CD4-positive, CD25-positive, alpha-beta regulatory T cell (primary cell): ENCODE measurements around the gene KRT15. TPM values are rescaled to one million over a fixed set of nuclear protein-coding genes. Genes with fewer than 3 reads are reported as not detected.

Experiments
- ATAC-seq, 2 donors: fragments of 150-1000 bp; cut with Tn5 transposase; one replicate each; pipeline ENCODE4 v1.10.0; 2021; ENCODE audit warnings: low read depth in 2 of 2, moderate number of reproducible peaks in 2 of 2, moderate library complexity in 1 of 2
- DNase-seq, 3 donors: peaks; one replicate each; pipeline versions ENCODE4 v3.0.0 to v3.0.0-alpha.2; 2012 to 2022; ENCODE audit warnings: mixed read lengths in 1 of 3
- H3K27ac ChIP-seq: one replicate; pipeline ENCODE4 v1.7.0; 2013; ENCODE audit warnings: mild to moderate bottlenecking, low read length; ENCODE audit not compliant: insufficient read depth, poor library complexity, severe bottlenecking
- H3K27me3 ChIP-seq: one replicate; pipeline ENCODE4 v1.7.0; 2013; ENCODE audit warnings: low read length; ENCODE audit not compliant: control insufficient read depth, insufficient read depth
- H3K36me3 ChIP-seq: one replicate; pipeline ENCODE4 v1.7.0; 2013; ENCODE audit warnings: mild to moderate bottlenecking, low read length, moderate library complexity; ENCODE audit not compliant: control insufficient read depth, insufficient read depth
- H3K4me1 ChIP-seq: 2 replicates; pipeline ENCODE4 v1.7.0; 2013; ENCODE audit warnings: mild to moderate bottlenecking, low read length; ENCODE audit not compliant: insufficient read depth, control insufficient read depth, poor library complexity, severe bottlenecking
- H3K4me3 ChIP-seq: one replicate; pipeline ENCODE4 v1.7.0; 2013; ENCODE audit warnings: low read depth, mild to moderate bottlenecking, low read length, moderate library complexity
- H3K9me3 ChIP-seq, 2 experiments: 1 replicate in 1 of 2; 2 replicates in 1 of 2; pipeline ENCODE4 v1.7.0; 2013; ENCODE audit warnings: low read length in 2 of 2, mild to moderate bottlenecking in 1 of 2, moderate library complexity in 1 of 2; ENCODE audit not compliant: control insufficient read depth in 2 of 2
- H3K27ac Mint-ChIP-seq, 3 donors: one replicate each; pipeline ENCODE4 v1.8.0; 2020 to 2022; ENCODE audit warnings: mild to moderate bottlenecking in 3 of 3, mixed read lengths in 3 of 3, moderate library complexity in 2 of 3
- H3K27me3 Mint-ChIP-seq: one replicate; pipeline ENCODE4 v1.8.0; 2022; ENCODE audit warnings: mild to moderate bottlenecking, mixed read lengths
- H3K36me3 Mint-ChIP-seq: one replicate; pipeline ENCODE4 v1.8.0; 2020; ENCODE audit warnings: mixed read lengths
- H3K4me1 Mint-ChIP-seq, 4 donors: one replicate each; pipeline ENCODE4 v1.8.0; 2020 to 2022; ENCODE audit warnings: mixed read lengths in 4 of 4, mild to moderate bottlenecking in 1 of 4
- H3K4me3 Mint-ChIP-seq, 4 donors: one replicate each; pipeline ENCODE4 v1.8.0; 2020 to 2022; ENCODE audit warnings: mild to moderate bottlenecking in 4 of 4, mixed read lengths in 4 of 4, moderate library complexity in 3 of 4
- H3K9me3 Mint-ChIP-seq, 7 donors: one replicate each; pipeline ENCODE4 v1.8.0; 2020 to 2022; ENCODE audit warnings: mixed read lengths in 7 of 7, mild to moderate bottlenecking in 3 of 7, moderate library complexity in 2 of 7
- polyA plus RNA-seq, 4 donors: library from polyadenylated mRNA; unstranded; fragments of 300-500 nt; fragmentation: Illumina TruSeq; gene quantifications; one replicate each; pipeline ENCODE4 v1.2.3, GENCODE V29; 2021
- total RNA-seq: library from RNA; stranded (reverse); gene quantifications from one replicate; pipeline ENCODE4 v1.2.3, GENCODE V29; 2022

The KRT15 gene
- total RNA-seq (not detected), polyA plus RNA-seq (not detected)

GRCh38 chr17:41518789-41519449 lies at the start of gene KRT15:
TSS of gene KRT15 (minus strand) at chr17:41518890. CDS start at chr17:41518827, 63 bp downstream.
- no peak within 1 kb of the TSS for H3K27ac Mint-ChIP-seq

GRCh38 chr17:41567317-41567716 lies 48.6 kb upstream of the KRT15 start:
- H3K4me3 ChIP-seq = no peak overlapping the region
- H3K9me3 Mint-ChIP-seq = peaks cover 0 to 17% (median 6%) of the 10 kb centered on the region in 7 donors
- peaks cover 0 to 7% of the 10 kb centered on the region in 2 experiments for H3K9me3 ChIP-seq
- DNase-seq = peak in 2 of 3 donors; percentile 2 to 16
- no peaks in the 10 kb centered on the region for H3K36me3 ChIP-seq
- peak overlapping the region in 1 of 4 donors; percentile 62 for H3K4me3 Mint-ChIP-seq
- H3K4me1 ChIP-seq = no peaks in the 10 kb centered on the region
- H3K36me3 Mint-ChIP-seq = no peaks in the 10 kb centered on the region
- peaks cover 4% of the 10 kb centered on the region for H3K27me3 ChIP-seq
- peak overlapping the region; percentile 32 to 83 (median 82) for H3K27ac Mint-ChIP-seq
- H3K4me1 Mint-ChIP-seq = peaks cover 0 to 14% (median 0%) of the 10 kb centered on the region in 4 donors
- peaks cover 7% of the 10 kb centered on the region for H3K27me3 Mint-ChIP-seq
- peak overlapping the region; percentile 36 for H3K27ac ChIP-seq
- ATAC-seq = peak in 1 of 2 donors; percentile 31

More at GRCh38 chr17:41518789-41519449, at the start of gene KRT15:
- Histone ChIP-seq H3K9me3 (no peaks in the 10 kb centered on the region), H3K27me3 (no peaks in the 10 kb centered on the region), H3K4me1 (no peaks in the 10 kb centered on the region), H3K4me3 (no peak within 1 kb of the TSS), H3K27ac (no peak within 1 kb of the TSS), H3K36me3 (no peaks in the 10 kb centered on the region)
- no peaks in the 10 kb centered on the region for H3K9me3 Mint-ChIP-seq
- H3K4me1 Mint-ChIP-seq = no peaks in the 10 kb centered on the region
- DNase-seq = no peak
- H3K27me3 Mint-ChIP-seq = peaks cover 21% of the 10 kb centered on the region
- no peak within 1 kb of the TSS for H3K4me3 Mint-ChIP-seq
- ATAC-seq = no peak
- H3K36me3 Mint-ChIP-seq = no peaks in the 10 kb centered on the region

DNA sequence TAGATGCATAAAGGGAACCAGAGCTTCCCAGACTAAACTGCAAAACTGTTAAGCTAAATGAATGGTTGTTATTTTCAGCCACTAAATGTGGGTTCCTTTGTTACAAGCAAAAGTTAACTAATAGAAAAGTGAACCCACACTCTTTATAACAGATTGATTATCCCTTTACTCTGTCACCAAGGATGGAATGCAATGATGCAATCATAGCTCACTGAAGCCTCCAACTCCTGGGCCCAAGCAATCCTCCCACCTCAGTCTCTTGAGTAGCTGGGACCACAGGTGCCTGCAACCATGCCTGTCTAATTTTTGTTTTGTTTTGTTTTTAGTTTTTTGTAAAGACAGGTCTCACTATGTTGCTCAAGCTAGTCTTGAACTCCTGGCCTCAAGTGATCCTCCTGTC lies 46.6 kb upstream of the KRT15 start:
- no peak for DNase-seq
- H3K36me3 Mint-ChIP-seq = no peaks in the 10 kb centered on the region
- peaks cover 16% of the 10 kb centered on the region for H3K27me3 Mint-ChIP-seq
- no peak overlapping the region for H3K4me3 Mint-ChIP-seq
- H3K36me3 ChIP-seq = no peaks in the 10 kb centered on the region
- H3K4me1 Mint-ChIP-seq = peaks cover 0 to 14% (median 0%) of the 10 kb centered on the region in 4 donors
- ATAC-seq = no peak
- peaks cover 8% of the 10 kb centered on the region for H3K27me3 ChIP-seq
- H3K27ac ChIP-seq = no peak overlapping the region
- peaks cover 0 to 17% (median 6%) of the 10 kb centered on the region in 7 donors for H3K9me3 Mint-ChIP-seq
- no peak overlapping the region for H3K27ac Mint-ChIP-seq
- peaks cover 0 to 7% of the 10 kb centered on the region in 2 experiments for H3K9me3 ChIP-seq
- H3K4me3 ChIP-seq = no peak overlapping the region
- no peaks in the 10 kb centered on the region for H3K4me1 ChIP-seq

- Mint-ChIP-seq H3K9me3 (peaks cover 0 to 17% (median 6%) of the 10 kb centered on the region in 7 donors), H3K4me3 (no peak overlapping the region), H3K4me1 (peaks cover 0 to 13% (median 0%) of the 10 kb centered on the region in 4 donors), H3K36me3 (no peaks in the 10 kb centered on the region), H3K27ac (no peak overlapping the region), H3K27me3 (peaks cover 20% of the 10 kb centered on the region)
- Histone ChIP-seq H3K36me3 (no peaks in the 10 kb centered on the region), H3K4me1 (no peaks in the 10 kb centered on the region), H3K9me3 (peaks cover 0 to 7% of the 10 kb centered on the region in 2 experiments), H3K4me3 (no peak overlapping the region), H3K27ac (no peak overlapping the region), H3K27me3 (peaks cover 14% of the 10 kb centered on the region)
- no peak for DNase-seq
- no peak for ATAC-seq
Measured at GRCh38 chr17:41563607-41564170, 45.0 kb upstream of the KRT15 start.

- Mint-ChIP-seq H3K27ac (no peak overlapping the region), H3K36me3 (no peaks in the 10 kb centered on the region), H3K27me3 (peaks cover 24% of the 10 kb centered on the region), H3K9me3 (peaks cover 0 to 3% (median 0%) of the 10 kb centered on the region in 7 donors), H3K4me3 (no peak overlapping the region), H3K4me1 (peaks cover 0 to 4% (median 0%) of the 10 kb centered on the region in 4 donors)
- no peaks in the 10 kb centered on the region for H3K36me3 ChIP-seq
- ATAC-seq = no peak
- no peak overlapping the region for H3K27ac ChIP-seq
- H3K4me3 ChIP-seq = no peak overlapping the region
- H3K4me1 ChIP-seq = no peaks in the 10 kb centered on the region
- no peaks in the 10 kb centered on the region for H3K9me3 ChIP-seq
- peaks cover 19% of the 10 kb centered on the region for H3K27me3 ChIP-seq
- no peak for DNase-seq
Measured at GRCh38 chr17:41561554-41561953, 42.9 kb upstream of the KRT15 start.

GRCh38 chr17:41559548-41559947 lies 40.9 kb upstream of the KRT15 start:
- Histone ChIP-seq H3K4me1 (no peaks in the 10 kb centered on the region), H3K36me3 (no peaks in the 10 kb centered on the region), H3K9me3 (no peaks in the 10 kb centered on the region), H3K27ac (no peak overlapping the region), H3K27me3 (peaks cover 19% of the 10 kb centered on the region), H3K4me3 (no peak overlapping the region)
- DNase-seq (no peak), ATAC-seq (no peak)
- Mint-ChIP-seq H3K36me3 (no peaks in the 10 kb centered on the region), H3K9me3 (no peaks in the 10 kb centered on the region), H3K27ac (no peak overlapping the region), H3K4me3 (no peak overlapping the region), H3K27me3 (peaks cover 33% of the 10 kb centered on the region), H3K4me1 (no peaks in the 10 kb centered on the region)

DNA sequence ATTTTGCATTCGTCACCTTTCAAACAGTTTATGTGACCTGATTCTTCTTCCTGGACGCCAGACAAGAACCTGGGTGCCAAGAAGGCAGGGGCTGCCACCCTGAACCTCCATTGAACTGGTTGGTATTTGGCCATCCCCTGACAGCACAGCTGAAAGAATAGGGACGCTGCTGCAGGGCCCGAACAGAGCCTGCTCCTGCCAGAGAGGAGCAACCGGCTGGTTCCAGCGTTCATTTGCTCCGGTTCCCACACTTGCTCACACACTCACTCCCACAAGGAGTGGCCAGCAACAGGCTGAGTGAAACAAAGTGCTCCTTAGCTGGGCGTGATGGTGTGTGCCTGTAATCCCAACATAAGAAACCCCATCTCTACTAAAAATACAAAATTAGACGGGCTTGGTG lies 38.2 kb upstream of the KRT15 start:
- Histone ChIP-seq H3K27ac (no peak overlapping the region), H3K36me3 (no peaks in the 10 kb centered on the region), H3K27me3 (peaks cover 16% of the 10 kb centered on the region), H3K9me3 (no peaks in the 10 kb centered on the region), H3K4me3 (no peak overlapping the region), H3K4me1 (no peaks in the 10 kb centered on the region)
- no peaks in the 10 kb centered on the region for H3K36me3 Mint-ChIP-seq
- H3K4me1 Mint-ChIP-seq = no peaks in the 10 kb centered on the region
- H3K27me3 Mint-ChIP-seq = peaks cover 36% of the 10 kb centered on the region
- no peak overlapping the region for H3K4me3 Mint-ChIP-seq
- ATAC-seq (no peak), DNase-seq (no peak)
- H3K9me3 Mint-ChIP-seq = no peaks in the 10 kb centered on the region
- H3K27ac Mint-ChIP-seq = no peak overlapping the region

DNA sequence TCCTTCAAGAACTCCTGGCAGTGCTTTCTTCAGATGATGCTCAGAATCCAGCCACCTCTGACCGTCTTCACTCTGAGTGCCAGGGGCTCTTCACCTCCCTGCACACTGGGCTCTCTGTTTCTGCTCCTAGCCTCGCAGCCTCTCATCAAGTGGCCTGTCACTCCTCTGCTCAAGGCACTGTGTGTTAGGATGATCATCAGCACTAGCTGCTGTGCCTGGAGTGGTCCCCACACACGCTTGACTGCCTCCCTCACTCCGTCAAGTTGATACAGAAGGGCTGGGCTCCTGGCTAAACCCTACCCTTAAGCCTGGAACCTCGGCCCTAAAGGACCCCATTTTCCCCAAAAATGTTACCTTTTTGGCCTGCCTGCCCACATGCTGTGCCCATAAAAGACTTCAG lies 37.6 kb upstream of the KRT15 start:
- H3K27ac ChIP-seq = no peak overlapping the region
- H3K36me3 Mint-ChIP-seq = no peaks in the 10 kb centered on the region
- ATAC-seq (no peak), DNase-seq (no peak)
- no peaks in the 10 kb centered on the region for H3K9me3 Mint-ChIP-seq
- H3K27ac Mint-ChIP-seq = no peak overlapping the region
- H3K4me1 Mint-ChIP-seq = no peaks in the 10 kb centered on the region
- H3K27me3 ChIP-seq = peaks cover 16% of the 10 kb centered on the region
- H3K4me1 ChIP-seq = no peaks in the 10 kb centered on the region
- no peak overlapping the region for H3K4me3 ChIP-seq
- H3K36me3 ChIP-seq = no peaks in the 10 kb centered on the region
- no peaks in the 10 kb centered on the region for H3K9me3 ChIP-seq
- no peak overlapping the region for H3K4me3 Mint-ChIP-seq
- H3K27me3 Mint-ChIP-seq = peaks cover 34% of the 10 kb centered on the region
